ENCODE results near the gene DLG5. TPM values are rescaled to one million over a fixed set of nuclear protein-coding genes. Genes with fewer than 3 reads are reported as not detected.

Gene DLG5
- total RNA-seq, 3 donors from 2014 or later, result 43.0 to 192 (median 138) TPM

- Histone ChIP-seq H3K4me3 (no peak overlapping the region), H3K4me1 (no peaks in the 10 kb centered on the region), H3K27ac (no peak overlapping the region), H3K36me3 (no peaks in the 10 kb centered on the region), H3K27me3 (no peaks in the 10 kb centered on the region), H3K9me3 (no peaks in the 10 kb centered on the region)
- intact Hi-C loops (cut with DNase I; ENCODE audit: low total_unique reads), result no loop called here
- no peak for DNase-seq (ENCODE audit: low spot score in 2 of 2)
- TF ChIP-seq CTCF (IDR thresholded peaks at IDR 0.05), result no peak
- TF ChIP-seq POLR2A (IDR thresholded peaks at IDR 0.05), result no peak
- no peak for TF ChIP-seq POLR2AphosphoS5 (IDR thresholded peaks at IDR 0.05)
These were observed 34.3 kb upstream of the DLG5 start for GRCh38 chr10:77960829-77961329.

DNA sequence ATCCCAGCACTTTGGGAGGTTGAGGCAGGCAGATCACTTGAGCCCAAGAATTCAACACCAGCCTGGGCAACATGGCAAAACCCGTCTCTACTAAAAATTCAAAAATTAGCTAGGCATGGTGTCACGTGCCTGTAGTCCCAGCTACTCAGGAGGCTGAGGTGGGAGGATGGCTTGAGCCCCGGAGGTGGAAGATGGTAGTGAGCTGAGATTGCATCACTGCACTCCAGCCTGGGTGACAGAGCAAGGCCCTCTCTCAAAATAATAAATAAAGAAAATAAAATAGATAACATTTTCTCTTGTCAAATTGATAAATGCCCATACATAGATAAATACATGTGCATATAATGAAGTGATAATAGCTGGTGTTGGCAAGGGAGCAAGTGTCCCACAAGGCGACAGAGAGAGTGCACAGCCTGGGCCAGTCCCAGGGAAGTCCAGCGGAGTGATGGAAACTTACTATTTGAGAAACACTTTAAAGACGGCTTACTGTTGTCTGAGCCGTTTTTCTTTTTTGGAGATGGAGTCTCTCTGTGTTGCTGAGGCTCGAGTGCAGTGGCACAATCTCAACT lies 33.4 kb upstream of the DLG5 start:
- intact Hi-C loops (cut with DNase I; ENCODE audit: low total_unique reads), result no loop called here
- H3K9me3 ChIP-seq, result no peaks in the 10 kb centered on the region
- H3K36me3 ChIP-seq, result no peaks in the 10 kb centered on the region
- TF ChIP-seq POLR2A (IDR thresholded peaks at IDR 0.05) (no peak), CTCF (IDR thresholded peaks at IDR 0.05) (peak in 1 of 3 donors; percentile 23), POLR2AphosphoS5 (IDR thresholded peaks at IDR 0.05) (no peak)
- DNase-seq (ENCODE audit: low spot score in 2 of 2), result no peak
- H3K4me3 ChIP-seq, result no peak overlapping the region
- H3K4me1 ChIP-seq, result no peaks in the 10 kb centered on the region
- H3K27me3 ChIP-seq, result no peaks in the 10 kb centered on the region
- H3K27ac ChIP-seq, result peak overlapping the region; percentile 84 to 88

DNA sequence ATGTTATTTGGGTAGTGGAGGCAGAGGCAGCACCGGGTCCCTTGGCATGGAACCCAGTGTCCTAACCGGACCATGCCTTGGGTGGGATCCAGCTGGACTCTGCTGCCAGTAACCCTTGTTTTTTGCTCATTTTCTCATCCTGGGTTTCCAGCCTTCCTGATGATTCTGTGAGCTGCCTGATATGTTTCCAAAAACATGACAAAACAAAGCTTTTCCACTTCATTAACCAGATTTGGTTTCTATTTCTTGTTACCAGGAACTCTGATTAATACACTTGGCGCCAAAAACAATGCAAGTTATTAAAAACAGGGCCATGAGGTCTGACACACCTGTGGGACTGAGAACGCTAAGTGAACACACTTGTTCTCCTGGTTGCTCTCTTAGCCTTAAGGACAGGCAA lies 32.8 kb upstream of the DLG5 start:
- no peaks in the 10 kb centered on the region for H3K36me3 ChIP-seq
- intact Hi-C loops (cut with DNase I; ENCODE audit: low total_unique reads), result no loop called here
- TF ChIP-seq POLR2A (IDR thresholded peaks at IDR 0.05) (no peak), POLR2AphosphoS5 (IDR thresholded peaks at IDR 0.05) (peak in 1 of 3 donors; percentile 40), CTCF (IDR thresholded peaks at IDR 0.05) (no peak)
- peak overlapping the region; percentile 84 to 88 for H3K27ac ChIP-seq
- peak overlapping the region in 1 of 3 donors; percentile 15 for H3K4me3 ChIP-seq
- no peaks in the 10 kb centered on the region for H3K9me3 ChIP-seq
- no peaks in the 10 kb centered on the region for H3K4me1 ChIP-seq
- no peak for DNase-seq (ENCODE audit: low spot score in 2 of 2)
- H3K27me3 ChIP-seq, result no peaks in the 10 kb centered on the region

- Histone ChIP-seq H3K27ac (no peak overlapping the region), H3K27me3 (no peaks in the 10 kb centered on the region), H3K36me3 (no peaks in the 10 kb centered on the region), H3K4me3 (no peak overlapping the region), H3K4me1 (no peaks in the 10 kb centered on the region), H3K9me3 (peaks cover 8 to 15% of the 10 kb centered on the region in 2 donors)
- no peak for DNase-seq (ENCODE audit: low spot score in 2 of 2)
- TF ChIP-seq POLR2AphosphoS5 (IDR thresholded peaks at IDR 0.05), result no peak
- no peak for TF ChIP-seq CTCF (IDR thresholded peaks at IDR 0.05)
- no peak for TF ChIP-seq POLR2A (IDR thresholded peaks at IDR 0.05)
- intact Hi-C loops (cut with DNase I; ENCODE audit: low total_unique reads), result no loop called here
These were observed 28.6 kb upstream of the DLG5 start for GRCh38 chr10:77955136-77955535.

GRCh38 chr10:77949167-77949566 lies 22.6 kb upstream of the DLG5 start:
- peak; percentile 62 to 90 for DNase-seq (ENCODE audit: low spot score in 2 of 2)
- Histone ChIP-seq H3K4me3 (no peak overlapping the region), H3K9me3 (peaks cover 8 to 15% of the 10 kb centered on the region in 2 donors), H3K4me1 (no peaks in the 10 kb centered on the region), H3K27ac (peak overlapping the region; percentile 64 to 82), H3K27me3 (no peaks in the 10 kb centered on the region), H3K36me3 (no peaks in the 10 kb centered on the region)
- peak in 1 of 3 donors; percentile 59 for TF ChIP-seq POLR2AphosphoS5 (IDR thresholded peaks at IDR 0.05)
- TF ChIP-seq CTCF (IDR thresholded peaks at IDR 0.05), result no peak
- intact Hi-C loops (cut with DNase I; ENCODE audit: low total_unique reads), result no loop called here
